K562 (cell line): Measurements from ENCODE around the gene CALR3. TPM values are rescaled to one million over a fixed set of nuclear protein-coding genes. Genes with fewer than 3 reads are reported as not detected.

Experiments
- BDP1 ChIP-seq: IDR thresholded peaks from 3 replicates; pipeline ENCODE4 v1.6.1; 2011; ENCODE audit not compliant: insufficient read length, insufficient read depth
- HCFC1 ChIP-seq: IDR thresholded peaks from 2 replicates; pipeline ENCODE4 v1.6.1; 2012; ENCODE audit warnings: low read depth, low read length, improper control_type of control experiment
- MAFK ChIP-seq: IDR thresholded peaks from 2 replicates; pipeline ENCODE4 v1.6.1; 2011; ENCODE audit warnings: low read length, improper control_type of control experiment
- NFE2L1 ChIP-seq: fragments of 450-650 bp; IDR thresholded peaks from 2 replicates; pipeline ENCODE4 v1.6.1; 2016; ENCODE audit warnings: missing genetic modification characterization, low read depth, mild to moderate bottlenecking, missing compliant biosample characterization, moderate library complexity, borderline replicate concordance
- STAG1 ChIP-seq: sonication (generic); formaldehyde crosslinking; IDR thresholded peaks from 2 replicates; pipeline ENCODE4 v1.5.0; 2020; ENCODE audit warnings: missing genetic modification reagents, borderline replicate concordance
- TARDBP ChIP-seq: fragments of 450-650 bp; IDR thresholded peaks from 2 replicates; pipeline ENCODE4 v1.6.1; 2016
- TEAD1 ChIP-seq, 2 experiments: fragments of 450-650 bp in 1 of 2; sonication (generic) in 1 of 2; formaldehyde crosslinking; IDR thresholded peaks; 2 replicates each; pipeline versions ENCODE4 v1.4.0 to v1.8.0; 2020 to 2022; ENCODE audit warnings: mild to moderate bottlenecking in 2 of 2, missing genetic modification reagents in 1 of 2
- ZBED1 ChIP-seq: IDR thresholded peaks from 2 replicates; pipeline ENCODE4 v1.6.1; 2014
- ZNF583 ChIP-seq: fragments of 250-450 bp; sonication (Bioruptor Pico); IDR thresholded peaks from 2 replicates; pipeline ENCODE4 v1.4.0; 2020
- ZNF695 ChIP-seq: fragments of 450-650 bp; formaldehyde crosslinking; IDR thresholded peaks from 2 replicates; pipeline ENCODE4 v1.4.0; 2020; ENCODE audit warnings: mild to moderate bottlenecking, moderate library complexity
- ZNF696 ChIP-seq: fragments of 250-450 bp; sonication (Bioruptor Pico); conservative IDR thresholded peaks from 2 replicates; pipeline ENCODE4 v1.4.0; 2020; ENCODE audit warnings: mild to moderate bottlenecking, moderate library complexity
- polyA plus RNA-seq, 8 experiments: library from polyadenylated mRNA; depleted of rRNA in 4 of 8; stranded (reverse) in 5 of 8; unstranded in 3 of 8; fragments of >200 nt; fragmentation: Nextera tagmentation in 2 of 8; fragmentation: Illumina TruSeq in 1 of 8; extraction: Ambion mirVana in 2 of 8; extraction: Trizol in 1 of 8; gene quantifications; 2 replicates each; pipeline versions ENCODE4 v1.2.1 to v1.2.3, GENCODE V29; 2011 to 2014; ENCODE audit warnings: inconsistent platforms in 1 of 8, missing spikeins in 1 of 8
- total RNA-seq, 7 experiments: library from RNA; depleted of rRNA in 6 of 7; stranded (reverse); fragments of >200 nt in 6 of 7; fragmentation: Illumina TruSeq in 2 of 7; extraction: Trizol in 2 of 7; gene quantifications; 2 replicates each; pipeline versions ENCODE4 v1.2.1 to v1.2.3, GENCODE V29; 2011 to 2021; ENCODE audit warnings: low replicate concordance in 1 of 7
- TF ChIP-seq, protein P1 (sequence below): sonication (generic); formaldehyde crosslinking; IDR thresholded peaks from 2 replicates; pipeline ENCODE4 v1.4.0; 2020; ENCODE audit warnings: mild to moderate bottlenecking, missing genetic modification reagents
- TF ChIP-seq, protein P2 (sequence below): fragments of 450-650 bp; IDR thresholded peaks from 2 replicates; pipeline ENCODE4 v1.6.1; 2016
- TF ChIP-seq, protein P3 (sequence below): sonication (generic); formaldehyde crosslinking; IDR thresholded peaks from 2 replicates; pipeline ENCODE4 v1.8.1; 2023; ENCODE audit warnings: mild to moderate bottlenecking, missing genetic modification reagents
- TF ChIP-seq, protein P4 (sequence below): sonication (generic); formaldehyde crosslinking; IDR thresholded peaks from 2 replicates; pipeline ENCODE4 v1.8.0; 2023; ENCODE audit warnings: mild to moderate bottlenecking, missing genetic modification reagents
- TF ChIP-seq, protein P5 (sequence below): fragments of 450-650 bp; IDR thresholded peaks from 2 replicates; pipeline ENCODE4 v1.6.1; 2016; ENCODE audit warnings: low read depth, mild to moderate bottlenecking, moderate library complexity

CALR3 gene
- total and polyA plus RNA-seq, 9 of the 15 experiments (the other 6 are each of a cell fraction or from before 2014, with no cell fraction given): 0.15 to 0.41 (median 0.22) TPM; not detected in 4

DNA sequence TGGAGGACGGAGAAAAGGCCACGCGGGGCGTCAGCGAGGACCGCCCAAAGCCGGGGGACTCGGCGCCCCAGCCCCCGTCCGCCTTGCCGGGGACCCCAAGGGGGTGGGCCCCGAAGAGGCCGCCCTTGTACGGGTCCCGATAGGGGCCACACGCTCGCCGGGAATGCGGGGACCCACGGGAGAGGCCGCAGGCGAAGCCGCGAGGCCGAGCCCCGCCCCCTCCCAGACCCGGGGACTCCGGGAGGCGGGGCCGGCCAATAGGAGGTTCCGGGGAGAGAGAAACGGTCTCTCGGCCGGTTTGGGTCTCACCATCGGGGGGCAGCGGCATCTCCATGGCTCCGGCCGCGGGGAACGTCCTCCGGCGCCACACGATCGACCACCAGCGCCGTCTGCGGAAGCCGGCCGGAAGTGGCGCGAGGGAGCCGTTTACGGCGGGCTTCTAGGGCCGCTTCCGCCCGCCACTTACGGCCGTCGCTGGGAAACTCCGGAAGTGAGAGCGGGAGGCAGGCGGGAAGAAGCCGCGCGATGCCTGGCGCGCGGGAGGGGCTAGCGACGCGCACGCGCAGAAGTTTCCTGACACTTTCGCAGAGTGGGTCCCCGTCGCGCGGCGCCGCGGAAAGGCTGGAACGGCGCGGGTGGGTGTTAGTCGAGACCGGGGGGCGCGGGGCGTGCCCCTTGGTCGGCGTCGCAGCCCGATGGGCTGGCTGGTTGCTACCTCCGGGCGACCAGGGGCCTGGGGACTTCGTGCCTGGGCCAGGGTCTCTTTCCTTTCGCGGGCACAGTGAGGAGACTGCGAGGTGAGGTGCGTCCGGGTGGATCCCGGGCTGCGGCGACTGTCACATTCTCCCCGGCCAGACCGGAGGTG is 46.3 kb upstream of the CALR3 start, which contains the start of gene CHERP (continued):
- TF ChIP-seq, protein P1, sequence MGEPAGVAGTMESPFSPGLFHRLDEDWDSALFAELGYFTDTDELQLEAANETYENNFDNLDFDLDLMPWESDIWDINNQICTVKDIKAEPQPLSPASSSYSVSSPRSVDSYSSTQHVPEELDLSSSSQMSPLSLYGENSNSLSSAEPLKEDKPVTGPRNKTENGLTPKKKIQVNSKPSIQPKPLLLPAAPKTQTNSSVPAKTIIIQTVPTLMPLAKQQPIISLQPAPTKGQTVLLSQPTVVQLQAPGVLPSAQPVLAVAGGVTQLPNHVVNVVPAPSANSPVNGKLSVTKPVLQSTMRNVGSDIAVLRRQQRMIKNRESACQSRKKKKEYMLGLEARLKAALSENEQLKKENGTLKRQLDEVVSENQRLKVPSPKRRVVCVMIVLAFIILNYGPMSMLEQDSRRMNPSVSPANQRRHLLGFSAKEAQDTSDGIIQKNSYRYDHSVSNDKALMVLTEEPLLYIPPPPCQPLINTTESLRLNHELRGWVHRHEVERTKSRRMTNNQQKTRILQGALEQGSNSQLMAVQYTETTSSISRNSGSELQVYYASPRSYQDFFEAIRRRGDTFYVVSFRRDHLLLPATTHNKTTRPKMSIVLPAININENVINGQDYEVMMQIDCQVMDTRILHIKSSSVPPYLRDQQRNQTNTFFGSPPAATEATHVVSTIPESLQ: no peak
- peak; percentile 62; the same call in 1 of the 2 replicates for TF ChIP-seq ZNF695 (CRISPR knock-in tag)
- no peak; the same call in 1 of the 2 replicates for TF ChIP-seq ZNF583 (CRISPR knock-in tag)
- no peak for TF ChIP-seq ZBED1
- TF ChIP-seq MAFK: no peak
- no peak for TF ChIP-seq BDP1
- TF ChIP-seq, protein P2, sequence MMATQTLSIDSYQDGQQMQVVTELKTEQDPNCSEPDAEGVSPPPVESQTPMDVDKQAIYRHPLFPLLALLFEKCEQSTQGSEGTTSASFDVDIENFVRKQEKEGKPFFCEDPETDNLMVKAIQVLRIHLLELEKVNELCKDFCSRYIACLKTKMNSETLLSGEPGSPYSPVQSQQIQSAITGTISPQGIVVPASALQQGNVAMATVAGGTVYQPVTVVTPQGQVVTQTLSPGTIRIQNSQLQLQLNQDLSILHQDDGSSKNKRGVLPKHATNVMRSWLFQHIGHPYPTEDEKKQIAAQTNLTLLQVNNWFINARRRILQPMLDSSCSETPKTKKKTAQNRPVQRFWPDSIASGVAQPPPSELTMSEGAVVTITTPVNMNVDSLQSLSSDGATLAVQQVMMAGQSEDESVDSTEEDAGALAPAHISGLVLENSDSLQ: peak; percentile 61; the same call in 1 of the 2 replicates
- TF ChIP-seq, protein P3, sequence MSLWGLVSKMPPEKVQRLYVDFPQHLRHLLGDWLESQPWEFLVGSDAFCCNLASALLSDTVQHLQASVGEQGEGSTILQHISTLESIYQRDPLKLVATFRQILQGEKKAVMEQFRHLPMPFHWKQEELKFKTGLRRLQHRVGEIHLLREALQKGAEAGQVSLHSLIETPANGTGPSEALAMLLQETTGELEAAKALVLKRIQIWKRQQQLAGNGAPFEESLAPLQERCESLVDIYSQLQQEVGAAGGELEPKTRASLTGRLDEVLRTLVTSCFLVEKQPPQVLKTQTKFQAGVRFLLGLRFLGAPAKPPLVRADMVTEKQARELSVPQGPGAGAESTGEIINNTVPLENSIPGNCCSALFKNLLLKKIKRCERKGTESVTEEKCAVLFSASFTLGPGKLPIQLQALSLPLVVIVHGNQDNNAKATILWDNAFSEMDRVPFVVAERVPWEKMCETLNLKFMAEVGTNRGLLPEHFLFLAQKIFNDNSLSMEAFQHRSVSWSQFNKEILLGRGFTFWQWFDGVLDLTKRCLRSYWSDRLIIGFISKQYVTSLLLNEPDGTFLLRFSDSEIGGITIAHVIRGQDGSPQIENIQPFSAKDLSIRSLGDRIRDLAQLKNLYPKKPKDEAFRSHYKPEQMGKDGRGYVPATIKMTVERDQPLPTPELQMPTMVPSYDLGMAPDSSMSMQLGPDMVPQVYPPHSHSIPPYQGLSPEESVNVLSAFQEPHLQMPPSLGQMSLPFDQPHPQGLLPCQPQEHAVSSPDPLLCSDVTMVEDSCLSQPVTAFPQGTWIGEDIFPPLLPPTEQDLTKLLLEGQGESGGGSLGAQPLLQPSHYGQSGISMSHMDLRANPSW: peak; percentile 61; the same call in 1 of the 2 replicates
- TF ChIP-seq NFE2L1 (tag): no peak
- TF ChIP-seq, protein P4, sequence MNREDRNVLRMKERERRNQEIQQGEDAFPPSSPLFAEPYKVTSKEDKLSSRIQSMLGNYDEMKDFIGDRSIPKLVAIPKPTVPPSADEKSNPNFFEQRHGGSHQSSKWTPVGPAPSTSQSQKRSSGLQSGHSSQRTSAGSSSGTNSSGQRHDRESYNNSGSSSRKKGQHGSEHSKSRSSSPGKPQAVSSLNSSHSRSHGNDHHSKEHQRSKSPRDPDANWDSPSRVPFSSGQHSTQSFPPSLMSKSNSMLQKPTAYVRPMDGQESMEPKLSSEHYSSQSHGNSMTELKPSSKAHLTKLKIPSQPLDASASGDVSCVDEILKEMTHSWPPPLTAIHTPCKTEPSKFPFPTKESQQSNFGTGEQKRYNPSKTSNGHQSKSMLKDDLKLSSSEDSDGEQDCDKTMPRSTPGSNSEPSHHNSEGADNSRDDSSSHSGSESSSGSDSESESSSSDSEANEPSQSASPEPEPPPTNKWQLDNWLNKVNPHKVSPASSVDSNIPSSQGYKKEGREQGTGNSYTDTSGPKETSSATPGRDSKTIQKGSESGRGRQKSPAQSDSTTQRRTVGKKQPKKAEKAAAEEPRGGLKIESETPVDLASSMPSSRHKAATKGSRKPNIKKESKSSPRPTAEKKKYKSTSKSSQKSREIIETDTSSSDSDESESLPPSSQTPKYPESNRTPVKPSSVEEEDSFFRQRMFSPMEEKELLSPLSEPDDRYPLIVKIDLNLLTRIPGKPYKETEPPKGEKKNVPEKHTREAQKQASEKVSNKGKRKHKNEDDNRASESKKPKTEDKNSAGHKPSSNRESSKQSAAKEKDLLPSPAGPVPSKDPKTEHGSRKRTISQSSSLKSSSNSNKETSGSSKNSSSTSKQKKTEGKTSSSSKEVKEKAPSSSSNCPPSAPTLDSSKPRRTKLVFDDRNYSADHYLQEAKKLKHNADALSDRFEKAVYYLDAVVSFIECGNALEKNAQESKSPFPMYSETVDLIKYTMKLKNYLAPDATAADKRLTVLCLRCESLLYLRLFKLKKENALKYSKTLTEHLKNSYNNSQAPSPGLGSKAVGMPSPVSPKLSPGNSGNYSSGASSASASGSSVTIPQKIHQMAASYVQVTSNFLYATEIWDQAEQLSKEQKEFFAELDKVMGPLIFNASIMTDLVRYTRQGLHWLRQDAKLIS (CRISPR knock-in tag): peak; percentile 91
- TF ChIP-seq STAG1 (CRISPR knock-in tag): no peak
- no peak for TF ChIP-seq ZNF696 (CRISPR knock-in tag)
- peak; percentile 71 for TF ChIP-seq HCFC1
- peak; percentile 76; the same call in 1 of the 2 replicates for TF ChIP-seq TARDBP
- TF ChIP-seq, protein P5, sequence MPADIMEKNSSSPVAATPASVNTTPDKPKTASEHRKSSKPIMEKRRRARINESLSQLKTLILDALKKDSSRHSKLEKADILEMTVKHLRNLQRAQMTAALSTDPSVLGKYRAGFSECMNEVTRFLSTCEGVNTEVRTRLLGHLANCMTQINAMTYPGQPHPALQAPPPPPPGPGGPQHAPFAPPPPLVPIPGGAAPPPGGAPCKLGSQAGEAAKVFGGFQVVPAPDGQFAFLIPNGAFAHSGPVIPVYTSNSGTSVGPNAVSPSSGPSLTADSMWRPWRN: no peak
- TF ChIP-seq TEAD1 (CRISPR knock-in tag; IDR thresholded peaks at IDR 0.05): peak in 1 of 2 experiments; percentile 43; a peak in 1 of 4 replicates
